GM21381 (cell line): ENCODE data around the gene ATG9B.
A peak's percentile ranks its signal among the peaks of the same experiment; 100 is the strongest.

Experiments used
- ATAC-seq: cut with Tn5 transposase; IDR thresholded peaks from one replicate; pipeline ENCODE4 v1.9.1; 2021; ENCODE audit warnings: mild to moderate bottlenecking, moderate library complexity; ENCODE audit not compliant: unreplicated experiment

Gene ATG9B

DNA sequence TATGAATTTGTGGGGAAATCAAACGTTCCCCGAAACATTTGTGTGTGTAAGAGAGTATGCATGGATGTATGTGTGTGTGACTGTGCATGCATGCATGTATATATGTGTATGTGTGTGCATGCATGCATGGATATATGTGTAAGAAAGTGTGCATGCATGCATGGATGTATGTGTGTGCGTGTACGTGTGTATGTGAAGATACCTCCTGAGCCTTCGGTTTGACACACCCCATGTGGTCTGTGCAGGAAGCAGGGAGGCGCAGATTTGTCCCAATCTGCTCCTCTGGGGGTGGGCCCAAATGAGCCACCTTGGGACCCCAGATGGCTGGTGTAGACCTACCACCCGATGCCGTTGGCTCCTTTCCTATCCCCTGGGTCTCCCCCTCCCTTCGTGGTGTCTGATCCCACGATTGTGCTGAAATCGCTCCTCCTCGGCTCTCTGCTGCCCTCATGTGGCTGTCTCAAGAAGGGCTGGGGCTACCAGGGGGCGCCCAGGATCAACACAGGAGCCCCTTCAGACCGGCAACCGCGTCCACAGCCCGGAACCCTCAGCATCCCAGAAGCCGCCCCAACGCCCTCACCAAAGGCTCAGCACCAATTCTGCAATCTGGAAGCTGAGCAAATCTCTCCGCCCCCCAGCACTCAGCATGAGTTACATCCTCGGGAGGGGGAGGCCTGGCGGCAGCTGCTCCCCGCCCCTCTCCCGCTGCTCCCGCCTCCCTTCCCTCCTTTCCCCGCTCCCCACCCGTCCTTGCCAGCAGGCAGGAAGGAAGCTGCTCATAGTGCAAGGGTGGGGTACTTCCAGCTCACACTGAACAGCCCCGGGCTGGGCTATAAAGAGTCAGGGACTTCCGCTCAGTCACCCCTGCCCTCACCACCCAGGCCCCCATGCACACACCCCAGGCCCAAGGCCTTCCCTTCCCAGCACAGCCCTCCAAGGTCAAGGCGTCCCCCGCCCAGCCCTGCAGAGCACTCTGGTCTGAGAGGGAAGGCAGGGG lies 35.8 kb downstream of the ATG9B start:
- no peak for ATAC-seq

DNA sequence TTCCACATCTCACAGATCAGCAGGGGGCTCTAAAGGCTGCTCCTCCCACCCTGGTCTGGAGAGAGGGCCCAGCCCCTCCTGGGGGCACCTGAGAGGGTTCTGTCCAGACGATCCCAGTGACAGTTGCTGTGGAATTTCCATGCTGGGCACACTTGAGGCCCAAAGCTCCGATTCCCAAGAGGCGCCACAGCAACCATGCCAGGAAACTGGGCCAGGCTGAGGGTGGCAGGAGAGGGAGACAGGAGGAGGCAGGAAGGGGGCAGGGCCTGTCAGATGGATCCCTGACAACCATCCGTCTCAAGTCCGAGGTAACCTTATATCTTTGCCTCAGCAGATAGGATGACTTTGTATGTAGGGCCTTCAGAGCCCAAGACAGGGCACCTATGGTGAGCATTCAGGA lies 37.7 kb downstream of the ATG9B start:
- ATAC-seq, result no peak

GRCh38 chr7:150986099-150986512 lies 38.2 kb downstream of the ATG9B start:
- no peak for ATAC-seq

DNA sequence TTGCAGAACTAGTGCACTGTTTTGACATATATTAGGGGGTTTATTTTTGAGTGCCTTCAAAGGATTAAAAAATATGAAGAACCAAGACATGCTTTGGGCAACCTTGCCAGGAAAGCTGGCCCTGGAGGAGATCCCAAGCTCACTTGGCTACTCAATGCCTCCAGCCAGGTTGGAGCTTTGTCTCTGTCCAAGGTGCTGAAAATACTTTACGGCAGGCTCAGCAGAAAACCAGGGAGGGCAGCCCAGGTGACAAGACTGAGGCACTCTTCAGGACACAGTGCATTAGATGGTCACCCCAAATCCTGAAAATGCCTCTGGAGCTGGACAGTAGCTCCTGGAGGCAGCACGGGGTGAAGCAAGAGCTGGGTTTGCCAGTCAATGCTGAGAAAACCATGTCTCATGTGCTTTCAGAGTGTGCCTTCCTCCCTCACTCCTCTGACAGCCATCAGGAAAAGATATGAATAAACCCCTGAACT lies 40.4 kb downstream of the ATG9B start:
- ATAC-seq, result no peak

DNA sequence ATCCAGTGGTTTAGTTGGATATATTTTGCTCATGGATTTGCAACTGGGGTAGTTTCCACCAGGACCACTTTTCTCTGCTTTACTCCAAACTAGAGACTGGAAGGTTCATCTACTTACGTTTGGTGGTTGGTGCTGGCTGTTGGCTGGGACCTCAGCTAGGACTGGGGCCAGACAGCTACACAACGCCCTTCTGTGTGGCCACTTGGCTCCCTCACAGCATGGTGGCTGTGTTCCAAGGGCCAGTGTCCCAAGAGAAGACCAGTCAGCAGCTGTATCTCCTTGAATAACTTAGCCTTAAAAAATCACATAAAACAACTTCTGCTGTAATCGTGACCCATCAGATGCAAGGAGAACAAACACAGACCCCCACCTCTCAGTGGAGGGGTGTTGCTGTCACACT lies 41.9 kb downstream of the ATG9B start:
- ATAC-seq, result no peak

DNA sequence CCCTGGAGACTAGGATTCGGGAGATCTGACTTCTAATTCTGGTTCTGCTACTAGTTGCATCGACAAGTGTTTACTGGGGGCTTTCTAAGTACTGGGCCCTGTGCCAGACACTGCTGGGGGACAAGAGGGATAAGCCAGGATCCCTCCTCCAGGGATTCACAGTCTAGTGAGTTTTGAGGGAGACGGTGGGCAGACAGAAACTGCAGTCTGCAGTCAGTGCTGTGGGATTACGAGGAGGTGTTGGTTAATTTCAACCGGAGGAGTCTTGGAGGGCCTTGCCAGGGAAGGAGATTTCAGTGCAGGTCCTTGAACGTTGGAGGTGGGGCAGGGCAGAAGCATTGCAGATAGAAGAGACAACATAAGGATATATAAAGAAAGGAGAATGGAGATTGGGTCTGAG lies 42.6 kb downstream of the ATG9B start:
- no peak for ATAC-seq

- ATAC-seq, result no peak
These were observed 43.6 kb downstream of the ATG9B start for GRCh38 chr7:150980663-150981062.

DNA sequence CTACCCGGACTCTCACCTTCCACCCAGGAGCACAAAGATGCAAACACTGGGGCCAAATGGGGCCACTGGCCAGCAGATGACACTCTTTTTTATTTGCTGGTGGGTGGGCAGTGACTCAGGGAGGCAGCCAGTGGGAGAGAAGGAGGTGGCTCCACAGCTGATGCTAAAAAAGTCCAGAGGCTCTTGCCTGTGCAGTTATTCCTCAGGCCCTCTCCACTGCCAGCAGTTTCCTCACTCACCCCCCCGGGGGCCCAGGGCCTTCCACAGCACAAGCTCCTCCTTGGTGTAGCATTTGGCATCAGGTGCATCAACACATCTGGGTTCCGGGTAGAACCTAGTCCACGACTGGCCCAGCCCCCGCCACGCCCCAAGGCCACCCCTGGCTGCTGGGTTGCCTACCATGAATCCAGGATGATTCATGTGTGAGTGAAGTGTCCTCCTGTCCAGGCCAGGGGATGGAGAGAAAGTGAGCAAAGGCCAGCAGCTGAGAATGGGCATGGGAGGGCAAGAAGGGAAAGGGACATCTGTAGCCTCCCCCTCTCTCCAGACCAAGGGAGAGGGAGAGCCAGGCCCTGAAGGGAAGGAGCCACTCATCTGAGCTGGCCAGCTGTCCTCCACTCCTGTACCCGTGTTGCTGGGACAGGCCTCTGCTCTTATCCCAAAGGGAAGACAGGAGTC lies 44.4 kb downstream of the ATG9B start:
- no peak for ATAC-seq

DNA sequence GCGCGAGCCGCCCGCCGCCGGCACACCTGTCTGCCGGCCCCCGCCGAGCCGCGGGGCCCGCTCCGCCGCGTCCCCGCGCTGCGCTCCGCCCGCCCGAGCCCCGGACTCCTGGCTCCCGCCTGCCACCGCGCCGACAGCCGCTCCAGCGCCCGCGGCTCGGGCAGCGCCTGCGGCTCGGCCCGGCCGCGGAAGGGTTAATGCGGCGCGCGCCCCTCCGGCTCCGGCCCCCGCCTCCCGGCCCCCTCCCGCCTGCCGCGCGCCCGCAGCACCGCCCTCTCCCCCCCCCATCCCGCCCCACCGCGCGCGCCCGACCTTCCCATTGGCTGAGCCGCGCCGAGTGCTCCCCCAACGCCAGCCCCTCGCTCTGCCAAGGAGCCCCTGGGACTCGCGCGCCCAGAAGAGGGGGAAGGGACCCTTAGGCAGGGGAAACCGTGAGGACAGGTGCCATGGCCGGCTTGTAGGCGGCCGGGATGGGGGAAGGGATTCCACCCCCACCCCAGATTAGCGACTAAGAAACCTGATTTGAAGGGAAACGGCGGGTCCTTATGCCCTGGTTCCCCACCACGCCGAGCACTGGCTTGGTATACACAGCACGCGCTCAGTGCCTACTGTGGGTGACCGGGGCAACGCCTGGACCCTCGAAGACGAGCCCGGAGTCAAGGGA lies 46.0 kb downstream of the ATG9B start, which contains the start of gene KCNH2:
Gene KCNH2 (minus strand): TSS at position 196 of the 664 bp plus-strand sequence. CDS start 408 bp downstream, outside the sequence.
- no peak for ATAC-seq

GRCh38 chr7:150977382-150978125 lies 46.7 kb downstream of the ATG9B start:
- ATAC-seq, result no peak

- ATAC-seq, result no peak
These were observed 47.5 kb downstream of the ATG9B start for GRCh38 chr7:150976529-150977381.

- ATAC-seq, result no peak
These were observed 48.6 kb downstream of the ATG9B start for GRCh38 chr7:150975536-150976319.

DNA sequence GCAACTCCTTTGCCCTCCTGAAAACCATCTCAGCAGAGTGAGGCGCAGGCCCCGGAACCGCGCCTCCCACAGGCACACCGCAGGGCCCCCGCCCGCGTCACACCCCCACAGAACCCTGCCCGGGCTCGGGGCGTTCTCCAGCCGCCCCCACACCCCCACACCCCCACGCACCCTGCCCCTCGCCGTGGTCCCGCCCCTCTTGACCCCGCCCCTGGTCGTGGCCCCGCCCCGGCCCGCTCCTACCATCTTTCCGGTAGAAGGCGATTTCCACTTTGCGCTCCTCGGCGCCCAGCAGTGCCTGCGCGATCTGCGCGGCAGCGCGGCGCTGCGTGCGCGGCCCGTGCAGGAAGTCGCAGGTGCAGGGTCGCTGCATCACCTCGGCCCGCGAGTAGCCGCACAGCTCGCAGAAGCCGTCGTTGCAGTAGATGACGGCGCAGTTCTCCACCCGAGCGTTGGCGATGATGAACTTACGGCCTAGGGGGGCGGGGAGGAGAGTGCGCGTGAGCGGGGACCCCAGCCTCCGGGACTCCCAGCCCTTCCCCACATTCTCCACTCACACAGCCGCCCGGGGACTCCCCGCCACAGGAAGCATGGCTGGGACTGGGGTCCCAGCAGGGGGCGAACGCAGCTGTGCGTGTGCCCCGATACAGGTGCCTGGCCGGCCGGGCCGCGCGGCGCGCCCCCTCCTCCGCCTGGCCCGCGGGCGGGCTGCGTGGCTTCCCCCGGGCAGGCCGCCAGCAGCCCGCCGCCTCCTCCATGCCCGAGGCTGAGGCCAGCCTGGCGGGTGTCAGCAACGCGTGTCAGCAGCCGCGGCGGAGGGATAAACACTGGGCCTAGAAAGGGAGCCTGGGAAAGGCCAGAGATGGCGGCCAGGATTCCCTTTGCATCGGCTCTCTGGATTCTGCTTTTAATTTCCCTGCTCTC lies 49.6 kb downstream of the ATG9B start:
- ATAC-seq, result peak; percentile 66

DNA sequence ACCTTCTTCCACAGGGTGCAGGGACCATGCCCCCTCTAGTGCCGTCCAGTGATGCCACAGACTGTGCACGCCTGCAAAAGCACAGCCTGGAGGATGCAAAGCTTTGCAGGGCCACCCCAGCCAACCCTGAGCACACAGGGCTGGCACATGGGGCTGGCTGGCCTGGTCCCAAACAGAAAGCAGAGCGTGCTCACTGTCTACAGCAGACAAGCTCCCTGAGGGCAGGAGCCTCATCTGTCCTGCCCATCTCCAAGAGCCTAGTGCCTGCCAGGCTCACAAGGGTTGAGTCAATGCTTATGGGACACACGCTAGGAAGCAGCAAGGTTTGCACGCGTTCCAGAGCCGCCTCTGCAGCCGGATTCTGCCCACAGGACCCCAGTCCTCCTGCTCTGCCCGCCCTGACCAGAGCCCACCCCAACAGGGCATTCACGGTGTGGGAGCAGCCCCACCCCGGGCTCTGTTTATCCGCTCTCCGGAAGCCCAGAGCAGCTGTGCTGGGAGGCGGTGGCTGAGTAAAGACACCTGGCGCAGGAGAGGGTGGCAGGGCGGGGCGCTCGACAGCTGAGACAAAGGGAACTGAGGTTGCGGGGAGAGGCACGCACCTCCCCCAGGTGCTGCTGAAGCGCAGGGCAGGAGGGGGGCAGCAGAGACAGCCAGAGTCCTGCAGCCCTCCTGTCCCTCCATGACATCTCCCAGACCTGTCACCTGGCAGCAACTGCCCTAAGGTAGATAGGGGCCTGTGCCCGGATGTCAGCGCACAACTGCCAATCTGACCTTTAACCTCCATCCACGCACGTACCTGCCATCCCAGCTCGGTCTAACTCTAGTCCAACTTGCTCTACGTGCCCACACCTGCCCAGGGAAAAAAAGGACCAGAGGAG lies 50.5 kb downstream of the ATG9B start:
- no peak for ATAC-seq

DNA sequence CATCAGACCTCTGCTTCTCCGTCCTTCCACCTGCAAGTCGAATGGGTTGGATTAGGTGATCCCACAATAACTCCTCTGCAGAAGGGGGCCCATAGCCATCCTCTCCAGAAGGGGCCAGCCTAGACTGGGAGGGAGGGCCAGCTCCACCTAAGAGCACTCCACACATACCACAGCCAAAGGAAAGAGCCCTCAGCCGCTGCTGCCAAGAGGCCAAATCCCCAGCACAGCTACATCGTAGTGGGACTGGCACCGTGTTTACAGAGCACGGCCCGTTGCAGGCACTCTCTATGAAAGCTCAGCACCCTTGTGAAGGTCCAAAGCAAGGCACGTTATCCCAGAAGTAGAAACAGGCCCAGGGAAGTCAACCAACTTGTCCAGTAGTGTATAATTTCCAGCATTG lies 51.6 kb downstream of the ATG9B start:
- ATAC-seq, result no peak

GRCh38 chr7:150972023-150972468 lies 52.2 kb downstream of the ATG9B start:
- ATAC-seq, result no peak
